NCI-H2196 treated with DMSO at 0.1 percent for 48 hours (cell line): ENCODE data around the gene SPAG16.
"Not testable (repeated sequence)": the region's sequence is repeated elsewhere in the genome, so short reads cannot be mapped to it uniquely, and the experiment has no call there.

Experiments
- DNase-seq: peaks from one replicate; lab custom pipeline; 2025; ENCODE audit not compliant: unreplicated experiment; lab: John Stamatoyannopoulos, UW

Gene SPAG16

DNA sequence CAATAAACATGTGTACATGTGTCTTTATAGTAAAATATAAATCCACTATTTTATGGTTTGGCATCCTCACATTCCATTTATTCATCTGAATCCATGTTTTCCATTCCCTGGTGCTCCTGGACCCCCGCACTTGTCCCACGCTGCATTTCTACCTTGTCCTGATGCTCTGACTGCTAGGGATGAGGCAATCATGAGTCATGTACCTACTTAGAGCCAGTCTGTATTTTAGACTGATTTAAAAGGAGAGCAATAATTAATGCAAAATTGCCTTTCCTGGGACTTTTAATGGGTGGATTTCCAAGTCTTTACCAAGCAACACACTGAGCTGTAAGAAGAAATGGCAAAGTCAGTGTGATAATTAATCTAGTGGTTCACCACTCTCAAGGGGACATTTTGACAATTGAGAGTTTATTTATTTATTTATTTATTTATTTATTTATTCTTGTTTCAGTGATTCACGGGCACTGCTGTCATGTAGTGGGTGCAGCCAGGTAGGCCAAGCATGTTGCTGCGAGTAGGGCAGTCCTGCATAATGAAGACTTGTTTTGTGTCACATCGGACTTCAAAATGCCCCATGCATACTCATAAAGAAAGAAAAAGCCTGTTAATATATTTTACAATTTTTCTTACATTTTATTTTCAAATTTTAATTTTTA is 707.3 kb downstream of the SPAG16 start:
- DNase-seq = no peak

- DNase-seq = no peak
Observed at GRCh38 chr2:213995400-213996105, 711.3 kb downstream of the SPAG16 start.

DNA sequence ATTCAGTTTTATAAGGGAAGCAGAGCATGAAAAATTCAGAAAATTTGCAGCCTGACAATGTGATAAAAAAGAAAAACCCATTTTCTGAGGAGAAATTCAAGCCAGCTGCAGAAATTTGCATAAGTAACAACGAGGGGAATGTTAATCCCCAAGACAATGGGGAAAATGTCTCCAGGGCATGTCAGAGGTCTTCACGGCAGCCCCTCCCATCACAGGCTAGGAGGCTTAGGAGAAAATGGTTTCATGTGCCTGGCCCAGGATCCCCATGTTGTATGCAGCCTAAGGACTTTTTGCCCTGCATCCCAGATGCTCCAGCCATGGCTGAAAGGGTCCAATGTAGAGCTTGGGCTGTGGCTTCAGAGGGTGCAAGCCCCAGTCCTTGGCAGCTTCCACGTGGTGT is 714.7 kb downstream of the SPAG16 start:
- DNase-seq = not testable (repeated sequence)

DNA sequence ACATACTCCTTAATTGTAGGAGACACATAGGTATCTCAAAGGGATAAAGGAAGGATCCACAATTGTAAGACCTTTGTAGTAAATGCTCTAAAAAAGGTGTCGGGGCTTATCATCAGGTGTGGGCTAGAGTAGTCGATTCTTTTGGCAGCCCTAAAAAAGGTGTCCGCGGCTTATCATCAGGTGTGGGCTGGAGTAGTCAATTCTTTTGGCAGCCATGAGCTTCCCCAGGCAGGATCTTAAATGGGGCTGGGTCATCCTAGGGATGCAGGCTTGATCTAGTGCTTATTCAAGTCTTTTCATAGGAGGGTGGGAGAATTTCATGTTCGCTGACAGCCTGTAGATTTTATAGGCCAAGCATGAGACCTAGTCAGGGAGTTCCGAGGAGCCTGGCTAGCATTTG is 720.2 kb downstream of the SPAG16 start:
- no peak for DNase-seq

DNA sequence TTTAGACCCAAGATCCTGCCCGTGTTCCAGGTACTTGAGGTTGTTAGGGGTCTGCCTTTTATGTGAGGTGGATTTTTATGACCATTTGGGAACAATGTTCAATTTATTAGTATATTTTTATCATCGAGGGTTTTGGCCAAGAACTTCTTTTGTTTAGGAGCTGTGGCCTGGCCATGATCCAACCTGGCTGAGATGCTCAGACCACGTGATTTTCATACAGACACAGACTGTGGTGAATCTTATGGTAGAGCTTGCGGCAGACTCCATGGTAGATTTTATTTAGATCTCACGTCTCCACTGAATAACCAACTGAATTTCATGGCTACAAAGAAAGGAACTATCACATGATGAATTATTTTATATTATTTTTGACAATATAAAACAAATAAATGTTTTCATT is 721.1 kb downstream of the SPAG16 start:
- DNase-seq = no peak

- no peak for DNase-seq
Observed at GRCh38 chr2:214006601-214007000, 722.3 kb downstream of the SPAG16 start.

GRCh38 chr2:214011676-214012075 is 727.4 kb downstream of the SPAG16 start:
- no peak for DNase-seq

GRCh38 chr2:214014551-214015220 is 730.4 kb downstream of the SPAG16 start:
- DNase-seq = no peak

GRCh38 chr2:214019229-214019972 is 735.1 kb downstream of the SPAG16 start:
- DNase-seq = no peak

- DNase-seq = no peak
Observed at GRCh38 chr2:214019973-214020345, 735.7 kb downstream of the SPAG16 start.

GRCh38 chr2:214029190-214029589 is 744.9 kb downstream of the SPAG16 start:
- DNase-seq = no peak

- DNase-seq = no peak
Observed at GRCh38 chr2:214031566-214031965, 747.3 kb downstream of the SPAG16 start.

- no peak for DNase-seq
Observed at GRCh38 chr2:214034417-214034816, 750.2 kb downstream of the SPAG16 start.

GRCh38 chr2:214035091-214035852 is 751.0 kb downstream of the SPAG16 start:
- no peak for DNase-seq

DNA sequence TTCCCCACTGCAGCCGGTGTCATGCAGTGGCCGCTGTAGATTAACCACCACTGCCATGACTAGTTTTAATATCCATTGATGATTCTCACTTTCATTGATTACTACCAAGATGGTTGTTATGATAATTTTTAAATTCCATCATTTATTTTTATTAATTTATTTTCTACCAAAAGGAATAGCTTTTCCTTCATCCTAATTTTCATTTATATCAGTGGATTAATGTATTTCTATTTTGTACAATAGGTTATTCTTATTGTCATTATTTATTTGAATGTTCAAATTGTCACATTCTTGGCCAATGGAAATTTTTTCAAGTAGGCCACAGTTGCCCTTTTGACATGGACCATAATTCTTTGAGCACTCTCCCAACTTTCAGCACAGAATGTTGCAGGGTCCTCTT is 751.7 kb downstream of the SPAG16 start:
- DNase-seq = no peak

DNA sequence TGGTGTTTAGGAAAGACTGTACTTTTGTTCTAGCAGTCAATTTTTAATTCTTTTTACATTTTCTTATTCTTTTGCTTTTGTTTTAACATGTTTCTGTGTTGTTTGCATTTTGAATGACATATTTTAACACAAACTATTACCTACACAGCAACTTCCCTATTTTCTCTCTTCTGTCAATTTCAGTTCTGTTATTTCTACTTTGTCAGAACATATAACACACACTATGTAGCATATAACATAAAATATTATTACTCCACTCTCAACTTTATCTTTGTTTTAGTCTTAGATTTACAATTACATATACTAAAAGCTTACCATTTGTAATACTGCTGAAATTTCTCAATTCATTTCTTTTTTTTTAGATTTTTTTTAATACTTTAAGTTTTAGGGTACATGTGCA is 753.9 kb downstream of the SPAG16 start:
- no peak for DNase-seq

- no peak for DNase-seq
Observed at GRCh38 chr2:214050731-214051130, 766.5 kb downstream of the SPAG16 start.

- DNase-seq = no peak
Observed at GRCh38 chr2:214051585-214051984, 767.3 kb downstream of the SPAG16 start.

DNA sequence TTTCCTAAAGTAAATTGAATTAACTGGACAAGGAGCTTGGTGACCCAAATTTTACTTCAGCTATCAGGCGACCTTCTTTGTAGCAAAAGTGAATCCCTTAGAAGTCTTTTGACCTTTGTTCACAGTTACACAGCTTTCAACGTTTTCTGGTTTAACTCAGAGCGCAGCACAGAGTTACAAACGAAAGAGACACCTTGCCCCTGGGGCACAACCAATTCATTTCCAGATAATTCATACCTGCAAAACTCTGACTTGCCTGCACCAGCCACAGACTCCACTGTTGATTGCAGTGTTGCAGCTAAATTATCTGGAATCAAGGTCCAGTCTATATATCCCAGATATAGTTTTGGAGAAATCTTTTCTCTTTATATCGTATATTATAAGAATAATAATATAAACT is 768.0 kb downstream of the SPAG16 start:
- no peak for DNase-seq

- no peak for DNase-seq
Observed at GRCh38 chr2:214057986-214058385, 773.7 kb downstream of the SPAG16 start.

- not testable (repeated sequence) for DNase-seq
Observed at GRCh38 chr2:214062279-214062678, 778.0 kb downstream of the SPAG16 start.
